AG09309 (cell line): ENCODE data around the gene PRKD2.

Experiments
- DNase-seq: peaks from one replicate; pipeline ENCODE4 v3.0.0-alpha.2; 2010; ENCODE audit warnings: low read depth
- H3K4me3 ChIP-seq: 2 replicates; pipeline ENCODE4 v1.5.1; 2011; ENCODE audit warnings: mild to moderate bottlenecking, low read depth, low read length, moderate library complexity; ENCODE audit not compliant: control insufficient read depth
- TF ChIP-seq, protein P1 (sequence below): IDR thresholded peaks from 2 replicates; pipeline ENCODE4 v1.5.1; 2011; ENCODE audit warnings: mild to moderate bottlenecking, low read depth, low read length, inconsistent platforms; ENCODE audit not compliant: insufficient read depth, control insufficient read depth; ENCODE audit errors: missing control alignments

The PRKD2 gene

DNA sequence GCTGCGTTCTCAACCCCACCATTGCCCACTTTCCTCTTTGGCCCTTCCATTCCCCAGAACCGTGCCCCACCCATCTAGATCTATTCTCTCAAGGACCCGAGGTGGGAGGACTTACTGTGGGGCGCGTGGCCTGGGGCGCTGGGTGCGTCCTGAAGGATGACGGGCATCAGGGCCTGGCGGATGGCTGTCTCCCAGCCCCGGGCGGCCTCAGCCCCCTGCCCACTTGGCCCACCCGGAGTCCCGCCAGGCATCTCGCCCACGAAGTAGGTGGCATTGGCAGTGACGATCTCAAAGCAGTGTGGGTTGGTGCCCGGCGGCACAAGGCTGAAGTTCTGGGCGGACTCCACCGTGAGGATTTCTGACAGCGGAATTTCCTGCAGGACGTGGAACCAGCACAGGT, 23.2 kb downstream of the PRKD2 start:
- H3K4me3 ChIP-seq: no peak overlapping the region
- TF ChIP-seq, protein P1, sequence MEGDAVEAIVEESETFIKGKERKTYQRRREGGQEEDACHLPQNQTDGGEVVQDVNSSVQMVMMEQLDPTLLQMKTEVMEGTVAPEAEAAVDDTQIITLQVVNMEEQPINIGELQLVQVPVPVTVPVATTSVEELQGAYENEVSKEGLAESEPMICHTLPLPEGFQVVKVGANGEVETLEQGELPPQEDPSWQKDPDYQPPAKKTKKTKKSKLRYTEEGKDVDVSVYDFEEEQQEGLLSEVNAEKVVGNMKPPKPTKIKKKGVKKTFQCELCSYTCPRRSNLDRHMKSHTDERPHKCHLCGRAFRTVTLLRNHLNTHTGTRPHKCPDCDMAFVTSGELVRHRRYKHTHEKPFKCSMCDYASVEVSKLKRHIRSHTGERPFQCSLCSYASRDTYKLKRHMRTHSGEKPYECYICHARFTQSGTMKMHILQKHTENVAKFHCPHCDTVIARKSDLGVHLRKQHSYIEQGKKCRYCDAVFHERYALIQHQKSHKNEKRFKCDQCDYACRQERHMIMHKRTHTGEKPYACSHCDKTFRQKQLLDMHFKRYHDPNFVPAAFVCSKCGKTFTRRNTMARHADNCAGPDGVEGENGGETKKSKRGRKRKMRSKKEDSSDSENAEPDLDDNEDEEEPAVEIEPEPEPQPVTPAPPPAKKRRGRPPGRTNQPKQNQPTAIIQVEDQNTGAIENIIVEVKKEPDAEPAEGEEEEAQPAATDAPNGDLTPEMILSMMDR: no peak
- DNase-seq: no peak

DNA sequence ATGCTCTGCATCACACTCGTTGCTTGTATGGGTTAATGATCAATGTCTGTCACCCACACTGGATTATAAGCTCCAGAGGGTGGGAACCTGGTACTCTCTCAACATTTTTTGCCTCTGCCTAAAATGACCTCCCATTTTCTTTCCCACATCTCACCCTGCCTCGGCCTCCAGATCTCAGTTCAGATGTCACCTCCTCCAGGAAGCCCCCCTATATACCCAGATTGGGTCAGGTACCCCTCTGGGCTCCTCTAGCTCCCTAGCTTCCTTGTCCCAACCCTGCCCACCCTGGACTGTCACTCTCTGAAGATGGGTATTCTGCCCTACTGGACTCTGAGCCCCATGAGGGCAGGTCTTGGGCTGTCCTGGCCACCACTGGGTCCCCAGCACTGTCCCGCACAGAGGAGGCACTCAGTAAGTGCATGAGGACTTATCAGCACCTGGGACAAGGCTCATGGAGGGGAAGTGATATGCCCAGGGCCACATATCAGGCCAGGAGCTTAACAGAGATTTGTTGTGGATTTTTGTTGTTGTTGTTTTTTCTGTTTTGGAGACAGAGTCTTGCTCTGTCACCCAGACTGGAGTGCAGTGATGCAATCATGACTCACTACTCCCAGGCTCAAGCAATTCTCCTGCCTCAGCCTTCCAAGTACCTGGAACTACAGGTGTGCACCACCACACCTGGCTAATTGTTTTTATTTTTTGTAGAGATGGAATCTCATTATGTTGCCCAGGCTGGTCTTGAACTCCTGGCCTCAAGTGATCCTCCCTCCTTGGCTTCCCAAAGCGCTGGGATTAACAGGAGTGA, 23.8 kb downstream of the PRKD2 start:
- no peak overlapping the region for H3K4me3 ChIP-seq
- TF ChIP-seq, protein P1: no peak
- DNase-seq: no peak

DNA sequence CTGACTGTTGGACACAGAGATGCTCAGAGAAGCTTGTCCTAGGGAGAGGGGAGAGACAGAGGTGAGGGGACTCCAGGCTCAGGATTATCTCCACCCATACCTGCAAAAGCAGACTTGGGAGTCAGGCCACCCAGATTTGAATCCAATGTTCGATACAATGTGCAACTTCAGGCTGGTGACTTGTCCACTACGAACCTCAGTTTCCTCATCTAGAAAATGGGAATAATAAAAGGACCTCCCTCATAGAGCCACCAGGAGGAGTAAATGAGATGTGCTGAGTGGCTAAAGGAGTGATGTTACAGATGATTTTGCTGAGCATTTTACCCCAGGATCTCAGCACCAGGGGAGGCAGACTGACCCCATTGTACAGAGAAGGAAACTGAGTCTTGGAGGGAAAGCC, 25.0 kb downstream of the PRKD2 start:
- no peak overlapping the region for H3K4me3 ChIP-seq
- TF ChIP-seq, protein P1: no peak
- DNase-seq: no peak

DNA sequence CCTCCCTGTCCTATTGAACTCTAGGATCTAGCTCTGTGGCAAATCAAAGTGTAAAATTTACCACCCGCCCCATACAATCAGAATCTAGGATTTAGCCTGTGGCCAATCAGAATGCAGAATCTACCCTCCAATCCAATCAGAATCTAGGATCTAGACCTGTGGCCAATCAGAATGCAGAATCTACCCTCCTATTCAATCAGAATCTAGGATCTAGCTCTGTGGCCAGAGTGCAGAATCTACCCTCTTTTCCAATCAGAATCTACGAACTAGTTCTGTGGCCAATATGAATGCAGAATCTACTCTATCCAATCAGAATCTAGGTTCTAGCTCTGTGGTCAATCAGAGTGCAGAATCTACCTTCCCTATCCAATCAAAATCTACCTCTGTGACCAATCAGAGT, 25.8 kb downstream of the PRKD2 start:
- no peak for DNase-seq
- no peak overlapping the region for H3K4me3 ChIP-seq
- TF ChIP-seq, protein P1: no peak

DNA sequence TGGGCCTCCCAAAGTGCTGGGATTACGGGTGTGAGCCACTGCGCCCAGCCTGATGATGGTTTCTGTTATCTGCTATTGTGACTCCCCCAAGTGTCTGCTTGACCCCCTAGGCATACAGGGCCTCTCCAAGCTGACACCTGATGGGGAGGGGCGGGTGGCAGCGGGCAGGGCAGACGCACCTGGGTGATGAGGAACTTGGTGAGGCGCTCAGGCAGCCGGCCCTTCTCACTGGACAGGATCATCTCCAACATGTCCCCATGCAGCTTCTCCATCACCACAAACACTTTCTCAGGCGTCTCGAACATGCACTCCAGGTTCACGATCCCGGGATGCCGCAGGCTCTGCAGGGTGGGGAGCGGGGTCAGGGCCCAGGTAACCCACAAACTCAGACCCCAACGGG, 27.6 kb downstream of the PRKD2 start:
- TF ChIP-seq, protein P1: no peak
- no peak overlapping the region for H3K4me3 ChIP-seq
- no peak for DNase-seq

DNA sequence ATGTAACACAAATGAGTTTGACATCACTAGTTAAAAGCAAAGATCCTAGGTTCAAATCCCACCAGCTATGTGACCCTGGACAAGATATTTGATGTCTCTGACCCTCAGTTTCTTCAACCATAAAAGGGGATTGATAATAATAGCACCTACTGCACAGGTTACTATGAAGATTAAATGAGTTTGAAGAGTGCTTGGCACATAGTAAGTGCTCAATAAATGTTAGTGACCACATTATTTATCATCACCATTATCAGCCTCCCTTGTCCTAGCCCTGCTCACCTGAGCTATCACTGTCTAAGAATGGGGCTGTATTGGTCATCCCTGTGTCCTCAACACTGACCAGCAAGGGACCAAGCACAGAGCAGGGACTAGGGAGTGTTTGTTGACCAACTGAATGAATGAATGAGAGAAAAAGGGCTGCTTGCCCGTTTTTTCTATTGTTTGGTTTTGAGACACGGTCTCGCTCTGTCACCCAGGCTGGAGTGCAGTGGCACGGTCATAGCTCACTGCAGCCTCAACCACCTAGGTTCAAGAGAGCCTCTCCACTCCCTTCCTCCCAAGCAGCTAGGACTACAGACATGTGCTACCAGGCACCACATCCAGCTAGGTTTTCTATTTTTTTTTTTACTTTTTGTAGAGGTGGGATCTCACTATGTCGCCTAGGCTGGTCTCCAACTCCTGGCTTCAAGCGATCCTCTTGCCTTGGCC, 29.3 kb downstream of the PRKD2 start:
- no peak for DNase-seq
- TF ChIP-seq, protein P1: no peak

More for the DNA sequence above, 29.3 kb downstream of the PRKD2 start:
- H3K4me3 ChIP-seq: no peak overlapping the region
